ENCODE results near the gene ARHGAP6. TPM values are rescaled to one million over a fixed set of nuclear protein-coding genes. Genes with fewer than 3 reads are reported as not detected.

The ARHGAP6 gene
- total RNA-seq, 2 experiments from 2014 or later, result not detected

DNA sequence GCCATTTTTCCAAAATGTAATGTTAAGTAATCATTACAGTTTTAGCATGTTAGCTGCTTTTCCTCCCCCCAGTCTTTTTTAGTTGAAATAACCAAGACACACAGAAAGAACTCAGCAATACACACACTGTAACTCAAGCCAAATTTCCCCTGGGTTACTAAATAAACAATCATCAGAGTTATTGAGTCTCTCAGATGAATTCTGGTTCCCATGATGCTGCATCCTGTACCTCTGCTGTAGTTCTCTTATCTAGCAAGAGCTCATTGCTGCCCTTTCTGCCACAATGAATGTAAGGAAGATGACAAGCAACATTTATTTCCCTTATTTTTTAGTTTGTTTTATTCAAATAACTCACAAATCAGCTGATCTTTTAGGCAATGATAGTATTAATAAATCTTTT is 185.1 kb downstream of the ARHGAP6 start:
- no peaks in the 10 kb centered on the region for H3K36me3 Mint-ChIP-seq (ENCODE audit: low read depth)
- ChIA-PET POLR2A (no interaction called here), CTCF (no interaction called here)
- peaks cover 2% of the 10 kb centered on the region for H3K27me3 Mint-ChIP-seq (ENCODE audit: low read depth)
- ATAC-seq, result no peak
- no peaks in the 10 kb centered on the region for H3K4me1 Mint-ChIP-seq (ENCODE audit: low read depth)
- no peak overlapping the region for H3K4me3 Mint-ChIP-seq
- no peak for DNase-seq
- H3K27ac Mint-ChIP-seq, result no peak overlapping the region
- H3K9me3 Mint-ChIP-seq (ENCODE audit: insufficient read depth), result no peaks in the 10 kb centered on the region

DNA sequence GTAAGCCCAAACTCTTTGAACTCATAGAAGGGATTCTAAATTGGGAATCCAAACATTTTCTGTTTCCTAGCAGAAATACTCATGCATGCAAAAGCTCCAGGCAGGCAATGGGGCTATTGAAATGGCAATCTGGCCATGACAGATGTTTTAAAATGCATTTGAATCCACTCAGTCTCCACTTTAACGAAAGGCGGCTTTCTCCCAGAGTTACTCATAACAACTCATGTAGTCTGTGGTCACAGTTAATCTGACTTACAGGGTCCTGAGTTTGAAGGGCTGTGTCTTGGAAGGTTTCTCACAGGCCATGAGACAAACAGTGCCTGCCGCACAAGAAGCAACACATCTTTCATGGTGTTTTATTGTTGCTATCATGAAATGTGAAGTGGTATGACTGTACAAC is 186.8 kb downstream of the ARHGAP6 start:
- ATAC-seq (no peak), DNase-seq (no peak)
- no peak overlapping the region for H3K27ac Mint-ChIP-seq
- POLR2A ChIA-PET, result no interaction called here
- no peaks in the 10 kb centered on the region for H3K27me3 Mint-ChIP-seq (ENCODE audit: low read depth)
- CTCF ChIA-PET, result no interaction called here
- no peak overlapping the region for H3K4me3 Mint-ChIP-seq
- H3K9me3 Mint-ChIP-seq (ENCODE audit: insufficient read depth), result no peaks in the 10 kb centered on the region
- H3K36me3 Mint-ChIP-seq (ENCODE audit: low read depth), result no peaks in the 10 kb centered on the region
- H3K4me1 Mint-ChIP-seq (ENCODE audit: low read depth), result no peaks in the 10 kb centered on the region

GRCh38 chrX:11478026-11478425 is 187.7 kb downstream of the ARHGAP6 start:
- Mint-ChIP-seq H3K27ac (no peak overlapping the region), H3K36me3 (ENCODE audit: low read depth) (no peaks in the 10 kb centered on the region), H3K4me3 (no peak overlapping the region), H3K9me3 (ENCODE audit: insufficient read depth) (no peaks in the 10 kb centered on the region), H3K4me1 (ENCODE audit: low read depth) (no peaks in the 10 kb centered on the region), H3K27me3 (ENCODE audit: low read depth) (no peaks in the 10 kb centered on the region)
- no peak for DNase-seq
- CTCF ChIA-PET, result no interaction called here
- POLR2A ChIA-PET, result no interaction called here
- no peak for ATAC-seq

DNA sequence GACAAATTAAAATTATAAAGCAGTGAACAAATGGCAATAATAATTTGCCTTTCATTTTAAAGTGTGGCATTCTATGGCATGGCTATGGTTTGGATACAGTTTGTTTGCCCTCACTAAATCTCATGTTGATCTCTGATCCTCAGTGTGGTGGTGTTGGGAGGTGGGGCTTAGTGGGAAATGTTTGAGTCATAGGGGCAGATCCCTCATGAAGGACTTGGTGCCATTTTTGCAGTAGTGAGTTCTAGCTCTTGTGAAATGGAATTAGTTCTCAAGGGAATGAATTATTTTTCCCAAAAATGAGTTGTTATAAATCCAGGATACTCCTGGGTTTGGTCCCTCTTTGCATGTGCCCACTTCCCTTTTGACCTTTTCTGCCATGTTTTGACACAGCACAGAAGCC is 191.1 kb downstream of the ARHGAP6 start:
- Mint-ChIP-seq H3K27me3 (ENCODE audit: low read depth) (no peaks in the 10 kb centered on the region), H3K4me3 (no peak overlapping the region), H3K36me3 (ENCODE audit: low read depth) (no peaks in the 10 kb centered on the region), H3K4me1 (ENCODE audit: low read depth) (no peaks in the 10 kb centered on the region), H3K27ac (no peak overlapping the region), H3K9me3 (ENCODE audit: insufficient read depth) (no peaks in the 10 kb centered on the region)
- DNase-seq, result no peak
- ATAC-seq, result no peak
- POLR2A ChIA-PET, result no interaction called here
- CTCF ChIA-PET, result no interaction called here

GRCh38 chrX:11474021-11474420 is 191.7 kb downstream of the ARHGAP6 start:
- CTCF ChIA-PET, result interaction anchor here (0.6 kb wide), 1 partner anchor 251 kb away, joined by 3 read pairs; no protein-coding TSS in a partner anchor
- POLR2A ChIA-PET, result no interaction called here
- no peaks in the 10 kb centered on the region for H3K4me1 Mint-ChIP-seq (ENCODE audit: low read depth)
- H3K36me3 Mint-ChIP-seq (ENCODE audit: low read depth), result no peaks in the 10 kb centered on the region
- ATAC-seq (no peak), DNase-seq (no peak)
- no peak overlapping the region for H3K27ac Mint-ChIP-seq
- no peak overlapping the region for H3K4me3 Mint-ChIP-seq
- H3K27me3 Mint-ChIP-seq (ENCODE audit: low read depth), result no peaks in the 10 kb centered on the region
- no peaks in the 10 kb centered on the region for H3K9me3 Mint-ChIP-seq (ENCODE audit: insufficient read depth)

DNA sequence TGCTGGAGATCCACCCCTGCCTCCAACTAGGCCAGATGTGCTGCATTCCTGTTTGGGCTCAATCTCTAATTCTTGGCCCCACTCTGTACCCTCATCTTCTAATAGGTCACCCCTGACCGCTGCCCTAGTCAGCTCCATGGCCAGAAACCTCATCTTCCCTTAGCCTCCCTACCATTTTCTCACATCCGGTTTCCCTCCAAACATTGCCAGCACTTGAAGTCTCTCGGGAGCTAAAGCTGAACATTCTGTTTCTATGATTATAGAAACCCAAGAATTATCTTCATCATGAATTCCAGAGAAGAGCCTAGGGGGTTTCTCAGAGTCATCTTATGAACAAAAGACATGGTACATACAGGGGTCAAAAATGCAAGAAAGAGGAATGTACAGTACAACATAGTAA is 192.8 kb downstream of the ARHGAP6 start:
- ChIA-PET CTCF (no interaction called here), POLR2A (no interaction called here)
- DNase-seq, result no peak
- Mint-ChIP-seq H3K27me3 (ENCODE audit: low read depth) (no peaks in the 10 kb centered on the region), H3K4me3 (no peak overlapping the region), H3K36me3 (ENCODE audit: low read depth) (no peaks in the 10 kb centered on the region), H3K9me3 (ENCODE audit: insufficient read depth) (no peaks in the 10 kb centered on the region), H3K27ac (no peak overlapping the region), H3K4me1 (ENCODE audit: low read depth) (no peaks in the 10 kb centered on the region)
- no peak for ATAC-seq

GRCh38 chrX:11472381-11472780 is 193.3 kb downstream of the ARHGAP6 start:
- Mint-ChIP-seq H3K4me1 (ENCODE audit: low read depth) (no peaks in the 10 kb centered on the region), H3K27ac (no peak overlapping the region), H3K9me3 (ENCODE audit: insufficient read depth) (no peaks in the 10 kb centered on the region), H3K27me3 (ENCODE audit: low read depth) (no peaks in the 10 kb centered on the region), H3K36me3 (ENCODE audit: low read depth) (no peaks in the 10 kb centered on the region), H3K4me3 (no peak overlapping the region)
- ATAC-seq (no peak), DNase-seq (no peak)
- ChIA-PET CTCF (no interaction called here), POLR2A (no interaction called here)

DNA sequence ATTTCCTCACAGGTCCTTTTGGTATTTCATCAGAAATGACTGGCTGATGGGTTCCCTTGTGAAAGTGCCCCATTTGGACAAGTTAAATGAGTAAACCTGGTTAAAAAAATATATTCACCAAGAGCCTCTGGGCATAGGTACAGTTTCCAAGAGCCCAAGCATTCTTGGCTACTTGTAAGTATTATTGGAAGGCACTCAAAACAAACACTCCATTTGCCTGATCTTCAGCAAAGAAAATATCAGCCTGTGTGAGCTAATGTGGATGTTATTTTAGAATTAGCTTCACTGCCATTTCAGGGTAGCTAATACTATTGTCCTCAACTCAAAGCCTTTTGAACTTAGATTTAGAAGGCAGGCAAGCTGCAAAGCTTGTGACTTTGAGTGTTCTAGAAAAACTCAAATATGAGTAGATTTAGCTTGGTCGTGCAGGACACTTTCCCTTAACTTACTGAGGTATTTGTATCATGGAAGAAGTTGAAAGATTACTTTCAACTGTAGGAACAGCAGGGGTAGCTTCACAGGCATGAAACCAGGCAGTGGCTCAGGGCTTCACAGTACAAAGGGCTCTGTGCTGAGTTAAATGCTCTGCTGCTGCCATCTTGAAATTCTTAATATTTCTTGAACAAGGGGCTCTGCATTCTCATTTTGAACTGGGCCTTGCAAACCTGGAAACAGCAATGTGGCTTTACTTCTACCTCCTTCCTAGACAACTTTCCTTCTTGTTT is 195.3 kb downstream of the ARHGAP6 start:
- no peaks in the 10 kb centered on the region for H3K4me1 Mint-ChIP-seq (ENCODE audit: low read depth)
- ATAC-seq, result no peak
- H3K36me3 Mint-ChIP-seq (ENCODE audit: low read depth), result no peaks in the 10 kb centered on the region
- H3K27ac Mint-ChIP-seq, result no peak overlapping the region
- CTCF ChIA-PET, result no interaction called here
- DNase-seq, result no peak
- no peaks in the 10 kb centered on the region for H3K9me3 Mint-ChIP-seq (ENCODE audit: insufficient read depth)
- POLR2A ChIA-PET, result no interaction called here
- no peaks in the 10 kb centered on the region for H3K27me3 Mint-ChIP-seq (ENCODE audit: low read depth)
- H3K4me3 Mint-ChIP-seq, result no peak overlapping the region

GRCh38 chrX:11465648-11466411 is 199.9 kb downstream of the ARHGAP6 start:
- ATAC-seq, result no peak
- no peaks in the 10 kb centered on the region for H3K27me3 Mint-ChIP-seq (ENCODE audit: low read depth)
- POLR2A ChIA-PET, result no interaction called here
- CTCF ChIA-PET, result no interaction called here
- no peak for DNase-seq
- no peaks in the 10 kb centered on the region for H3K36me3 Mint-ChIP-seq (ENCODE audit: low read depth)
- no peak overlapping the region for H3K27ac Mint-ChIP-seq
- no peaks in the 10 kb centered on the region for H3K9me3 Mint-ChIP-seq (ENCODE audit: insufficient read depth)
- no peak overlapping the region for H3K4me3 Mint-ChIP-seq
- no peaks in the 10 kb centered on the region for H3K4me1 Mint-ChIP-seq (ENCODE audit: low read depth)

- Mint-ChIP-seq H3K27ac (no peak overlapping the region), H3K27me3 (ENCODE audit: low read depth) (no peaks in the 10 kb centered on the region), H3K4me3 (no peak overlapping the region), H3K36me3 (ENCODE audit: low read depth) (no peaks in the 10 kb centered on the region), H3K4me1 (ENCODE audit: low read depth) (no peaks in the 10 kb centered on the region), H3K9me3 (ENCODE audit: insufficient read depth) (no peaks in the 10 kb centered on the region)
- CTCF ChIA-PET, result no interaction called here
- POLR2A ChIA-PET, result no interaction called here
- DNase-seq, result no peak
- ATAC-seq, result no peak
These were observed 200.8 kb downstream of the ARHGAP6 start for GRCh38 chrX:11464836-11465463.

DNA sequence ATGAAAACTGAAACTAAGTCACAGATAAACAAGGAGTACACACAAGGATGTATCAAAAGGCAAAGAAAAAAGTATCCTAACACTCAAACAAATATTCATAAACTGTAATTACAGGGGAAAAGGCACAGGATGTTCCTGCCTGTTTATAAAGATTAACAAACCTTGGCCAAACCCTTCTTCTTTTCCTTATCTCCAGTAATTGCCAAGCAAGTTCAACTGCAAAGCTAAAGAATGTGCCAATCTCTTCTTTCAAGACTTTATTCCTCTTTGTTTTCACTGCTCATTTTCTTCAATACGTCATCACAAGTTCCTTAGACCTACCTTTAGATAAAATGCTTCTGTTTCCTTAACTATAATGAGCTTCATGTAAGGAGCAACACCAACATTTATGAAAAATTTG is 201.3 kb downstream of the ARHGAP6 start:
- no peak overlapping the region for H3K4me3 Mint-ChIP-seq
- no peaks in the 10 kb centered on the region for H3K27me3 Mint-ChIP-seq (ENCODE audit: low read depth)
- DNase-seq, result no peak
- no peaks in the 10 kb centered on the region for H3K36me3 Mint-ChIP-seq (ENCODE audit: low read depth)
- ChIA-PET POLR2A (no interaction called here), CTCF (no interaction called here)
- H3K27ac Mint-ChIP-seq, result no peak overlapping the region
- H3K9me3 Mint-ChIP-seq (ENCODE audit: insufficient read depth), result no peaks in the 10 kb centered on the region
- H3K4me1 Mint-ChIP-seq (ENCODE audit: low read depth), result no peaks in the 10 kb centered on the region
- ATAC-seq, result no peak

- H3K27me3 Mint-ChIP-seq (ENCODE audit: low read depth), result no peaks in the 10 kb centered on the region
- DNase-seq, result no peak
- no peaks in the 10 kb centered on the region for H3K4me1 Mint-ChIP-seq (ENCODE audit: low read depth)
- H3K9me3 Mint-ChIP-seq (ENCODE audit: insufficient read depth), result no peaks in the 10 kb centered on the region
- H3K36me3 Mint-ChIP-seq (ENCODE audit: low read depth), result no peaks in the 10 kb centered on the region
- POLR2A ChIA-PET, result no interaction called here
- no peak overlapping the region for H3K4me3 Mint-ChIP-seq
- no peak overlapping the region for H3K27ac Mint-ChIP-seq
- ATAC-seq, result no peak
- CTCF ChIA-PET, result no interaction called here
These were observed 203.1 kb downstream of the ARHGAP6 start for GRCh38 chrX:11462648-11463047.

Measured in activated CD8-positive, alpha-beta T cell treated with anti-CD3 and anti-CD28 coated beads, Interleukin-2, amount 10 ng/mL, durations not matched to agents 7 days and 5 days (primary cell).